Neuronal stem cell (in vitro differentiated cells): ENCODE measurements around the gene ACO2.

Source experiments
- DNase-seq: peaks from one replicate; pipeline ENCODE4 v3.0.0-alpha.2; 2013; ENCODE audit warnings: low spot score
- H2AFZ ChIP-seq: one replicate; pipeline ENCODE4 v1.6.1; 2013; ENCODE audit warnings: mild to moderate bottlenecking, low read length, inconsistent platforms
- H2AK5ac ChIP-seq: 2 replicates; pipeline ENCODE4 v1.6.1; 2013; ENCODE audit warnings: low read depth, mild to moderate bottlenecking, inconsistent platforms, low read length, moderate library complexity, mixed read lengths
- H2BK120ac ChIP-seq: 2 replicates; pipeline ENCODE4 v1.6.1; 2013; ENCODE audit warnings: low read depth, mild to moderate bottlenecking, inconsistent platforms, low read length, moderate library complexity, mixed read lengths
- H2BK12ac ChIP-seq: one replicate; pipeline ENCODE4 v1.6.1; 2013; ENCODE audit warnings: low read length, inconsistent platforms
- H2BK15ac ChIP-seq: 2 replicates; pipeline ENCODE4 v1.6.1; 2013; ENCODE audit warnings: mild to moderate bottlenecking, low read length, inconsistent platforms, mixed read lengths
- H2BK5ac ChIP-seq: one replicate; pipeline ENCODE4 v1.6.1; 2013; ENCODE audit warnings: inconsistent platforms, mild to moderate bottlenecking, low read length, moderate library complexity
- H3K14ac ChIP-seq: one replicate; pipeline ENCODE4 v1.6.1; 2013; ENCODE audit warnings: low read length, inconsistent platforms
- H3K18ac ChIP-seq: 2 replicates; pipeline ENCODE4 v1.6.1; 2013; ENCODE audit warnings: low read length, inconsistent platforms
- H3K23ac ChIP-seq: 2 replicates; pipeline ENCODE4 v1.6.1; 2013; ENCODE audit warnings: low read depth, mild to moderate bottlenecking, mixed read lengths, low read length, inconsistent platforms; ENCODE audit not compliant: poor library complexity
- H3K27ac ChIP-seq: replicated peaks from 3 replicates; pipeline ENCODE4 v1.5.1; 2013; ENCODE audit warnings: low read length, inconsistent platforms
- H3K27me3 ChIP-seq, 3 experiments: 2 replicates each; pipeline ENCODE4 v1.6.1; 2013; ENCODE audit warnings: low read length in 3 of 3, mild to moderate bottlenecking in 2 of 3, inconsistent platforms in 1 of 3, low read depth in 1 of 3, mixed read lengths in 1 of 3, moderate library complexity in 1 of 3; ENCODE audit not compliant: control insufficient read depth in 3 of 3, insufficient read depth in 3 of 3
- H3K36me3 ChIP-seq, 2 donors: replicated peaks in 1 of 2; 2 replicates each; pipeline ENCODE4 v1.6.1; 2013; ENCODE audit warnings: low read length in 2 of 2; ENCODE audit not compliant: control insufficient read depth in 2 of 2, insufficient read depth in 2 of 2
- H3K4ac ChIP-seq: 2 replicates; pipeline ENCODE4 v1.6.1; 2013; ENCODE audit warnings: inconsistent platforms, mild to moderate bottlenecking, low read length, moderate library complexity
- H3K4me1 ChIP-seq, 2 donors: 1 replicate in 1 of 2; 2 replicates in 1 of 2; pipeline ENCODE4 v1.6.1; 2013; ENCODE audit warnings: low read length in 2 of 2, low read depth in 1 of 2; ENCODE audit not compliant: control insufficient read depth in 2 of 2, insufficient read depth in 1 of 2
- H3K4me2 ChIP-seq: one replicate; pipeline ENCODE4 v1.6.1; 2013; ENCODE audit warnings: mild to moderate bottlenecking, low read length, inconsistent platforms; ENCODE audit not compliant: insufficient read depth, poor library complexity, severe bottlenecking
- H3K4me3 ChIP-seq, 2 donors: 2 replicates each; pipeline ENCODE4 v1.5.1; 2013; ENCODE audit warnings: low read length in 2 of 2, mild to moderate bottlenecking in 2 of 2, inconsistent platforms in 1 of 2, moderate library complexity in 1 of 2
- H3K79me1 ChIP-seq: one replicate; pipeline ENCODE4 v1.6.1; 2013; ENCODE audit warnings: low read depth, mild to moderate bottlenecking, inconsistent platforms, low read length, moderate library complexity
- H3K9ac ChIP-seq: one replicate; pipeline ENCODE4 v1.6.1; 2013; ENCODE audit warnings: mild to moderate bottlenecking, low read depth, low read length, inconsistent platforms; ENCODE audit not compliant: poor library complexity
- H3K9me3 ChIP-seq, 2 donors: replicated peaks in 1 of 2; 2 replicates each; pipeline versions ENCODE3 to v1.6.1; 2013; ENCODE audit warnings: low read length in 2 of 2, mild to moderate bottlenecking in 2 of 2, inconsistent platforms in 1 of 2, low read depth in 1 of 2, mixed read lengths in 1 of 2, moderate library complexity in 1 of 2; ENCODE audit not compliant: control insufficient read depth in 2 of 2, insufficient read depth in 1 of 2
- H4K8ac ChIP-seq: one replicate; pipeline ENCODE4 v1.6.1; 2013; ENCODE audit warnings: low read depth, mild to moderate bottlenecking, inconsistent platforms, low read length, moderate library complexity
- H4K91ac ChIP-seq: one replicate; pipeline ENCODE4 v1.6.1; 2013; ENCODE audit warnings: low read length, low read depth, mild to moderate bottlenecking, inconsistent platforms; ENCODE audit not compliant: poor library complexity
- WGBS, 2 donors: extraction: QIAGEN DNeasy Blood & Tissue Kit; methylation state at CpG; one replicate each; pipeline ENCODE4 v1.1.7; 2013; ENCODE audit warnings: missing lambda C conversion rate in 2 of 2, mixed read lengths in 1 of 2; ENCODE audit not compliant: insufficient read length in 2 of 2, insufficient replicate concordance in 1 of 2; ENCODE audit errors: extremely low coverage in 2 of 2; 5-methylcytosine and 5-hydroxymethylcytosine counted together

Gene ACO2

GRCh38 chr22:41485033-41485432 is 16.1 kb downstream of the ACO2 start:
- Histone ChIP-seq H3K4me3 (no peak overlapping the region), H3K23ac (no peak overlapping the region), H3K4ac (no peak overlapping the region), H2AFZ (no peak overlapping the region), H2BK12ac (no peak overlapping the region), H3K14ac (no peak overlapping the region), H3K4me1 (peaks cover 10 to 18% of the 10 kb centered on the region in 2 donors), H3K27me3 (no peaks in the 10 kb centered on the region), H3K18ac (no peak overlapping the region), H2BK5ac (no peak overlapping the region), H3K4me2 (no peak overlapping the region), H3K27ac (no peak overlapping the region), H4K91ac (no peak overlapping the region), H2BK15ac (no peak overlapping the region), H3K36me3 (no peaks in the 10 kb centered on the region), H3K9me3 (no peaks in the 10 kb centered on the region), H3K79me1 (peaks cover 8% of the 10 kb centered on the region), H4K8ac (no peak overlapping the region), H2AK5ac (no peak overlapping the region), H3K9ac (no peak overlapping the region), H2BK120ac (no peak overlapping the region)
- DNase-seq: no peak
- WGBS, 2 donors: no CpG with 5 or more reads among the region's 7 CpGs

- Histone ChIP-seq H3K4me1 (peaks cover 7 to 8% of the 10 kb centered on the region in 2 donors), H3K9ac (no peak overlapping the region), H2AK5ac (no peak overlapping the region), H3K23ac (no peak overlapping the region), H3K4me2 (no peak overlapping the region), H3K27ac (no peak overlapping the region), H3K79me1 (peaks cover 2% of the 10 kb centered on the region), H3K14ac (no peak overlapping the region), H3K4ac (no peak overlapping the region), H2BK120ac (no peak overlapping the region), H2AFZ (no peak overlapping the region), H2BK15ac (no peak overlapping the region), H2BK12ac (no peak overlapping the region), H3K4me3 (no peak overlapping the region), H4K8ac (no peak overlapping the region), H3K36me3 (no peaks in the 10 kb centered on the region), H4K91ac (no peak overlapping the region), H3K27me3 (no peaks in the 10 kb centered on the region), H3K18ac (no peak overlapping the region), H3K9me3 (no peaks in the 10 kb centered on the region), H2BK5ac (no peak overlapping the region)
- no peak for DNase-seq
- WGBS, 2 donors: no CpG with 5 or more reads among the region's 8 CpGs
These were observed 18.4 kb downstream of the ACO2 start for GRCh38 chr22:41487037-41487935.

- Histone ChIP-seq H2AFZ (no peak overlapping the region), H3K27ac (no peak overlapping the region), H3K4me1 (peaks cover 4 to 8% of the 10 kb centered on the region in 2 donors), H3K14ac (no peak overlapping the region), H2BK15ac (no peak overlapping the region), H3K23ac (no peak overlapping the region), H2BK120ac (no peak overlapping the region), H3K9me3 (no peaks in the 10 kb centered on the region), H4K91ac (no peak overlapping the region), H3K4me2 (no peak overlapping the region), H3K79me1 (peaks cover 2% of the 10 kb centered on the region), H2BK5ac (no peak overlapping the region), H3K36me3 (no peaks in the 10 kb centered on the region), H2BK12ac (no peak overlapping the region), H3K9ac (no peak overlapping the region), H3K4me3 (no peak overlapping the region), H4K8ac (no peak overlapping the region), H3K18ac (no peak overlapping the region), H3K27me3 (no peaks in the 10 kb centered on the region), H3K4ac (no peak overlapping the region), H2AK5ac (no peak overlapping the region)
- WGBS, 2 donors: no CpG with 5 or more reads among the region's 4 CpGs
- DNase-seq: no peak
These were observed 19.2 kb downstream of the ACO2 start for GRCh38 chr22:41488076-41488475.

GRCh38 chr22:41488596-41489385 is 19.9 kb downstream of the ACO2 start:
- Histone ChIP-seq H2AK5ac (no peak overlapping the region), H3K23ac (no peak overlapping the region), H3K4me1 (peaks cover 4 to 8% of the 10 kb centered on the region in 2 donors), H3K4me3 (no peak overlapping the region), H2AFZ (no peak overlapping the region), H3K4ac (no peak overlapping the region), H3K9ac (no peak overlapping the region), H4K8ac (no peak overlapping the region), H3K36me3 (no peaks in the 10 kb centered on the region), H3K27me3 (no peaks in the 10 kb centered on the region), H3K14ac (no peak overlapping the region), H2BK15ac (no peak overlapping the region), H3K79me1 (peaks cover 2% of the 10 kb centered on the region), H3K9me3 (no peaks in the 10 kb centered on the region), H2BK120ac (no peak overlapping the region), H3K18ac (no peak overlapping the region), H4K91ac (no peak overlapping the region), H3K27ac (no peak overlapping the region), H2BK5ac (no peak overlapping the region), H3K4me2 (no peak overlapping the region), H2BK12ac (no peak overlapping the region)
- no peak for DNase-seq
- no CpG with 5 or more reads among the region's 3 CpGs for WGBS, 2 donors
